Measurements from ENCODE around the gene OR2T6.
"Not testable (repeated sequence)": the region's sequence is repeated elsewhere in the genome, so short reads cannot be mapped to it uniquely, and the experiment has no call there.

The OR2T6 gene

DNA sequence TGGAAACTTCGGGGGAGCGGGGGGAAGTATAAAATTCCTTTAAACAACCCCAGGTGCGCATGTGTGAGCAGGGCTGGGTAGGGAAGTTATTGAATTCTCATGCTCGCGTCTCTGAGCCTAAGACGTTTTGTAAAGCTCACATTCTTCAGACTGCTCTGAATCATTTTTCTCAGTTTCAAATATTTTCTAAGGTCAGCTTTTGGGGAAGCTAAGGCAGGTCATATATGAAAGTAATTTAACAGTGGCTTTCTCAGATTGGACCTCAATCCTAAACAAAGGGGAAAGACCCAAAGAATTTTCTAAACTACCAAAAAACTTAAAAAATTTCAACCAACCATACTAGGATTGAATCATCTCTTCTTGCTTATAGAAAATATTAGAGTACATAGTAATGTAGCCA, 59.4 kb downstream of the OR2T6 start:
- DNase-seq = not testable (repeated sequence)

DNA sequence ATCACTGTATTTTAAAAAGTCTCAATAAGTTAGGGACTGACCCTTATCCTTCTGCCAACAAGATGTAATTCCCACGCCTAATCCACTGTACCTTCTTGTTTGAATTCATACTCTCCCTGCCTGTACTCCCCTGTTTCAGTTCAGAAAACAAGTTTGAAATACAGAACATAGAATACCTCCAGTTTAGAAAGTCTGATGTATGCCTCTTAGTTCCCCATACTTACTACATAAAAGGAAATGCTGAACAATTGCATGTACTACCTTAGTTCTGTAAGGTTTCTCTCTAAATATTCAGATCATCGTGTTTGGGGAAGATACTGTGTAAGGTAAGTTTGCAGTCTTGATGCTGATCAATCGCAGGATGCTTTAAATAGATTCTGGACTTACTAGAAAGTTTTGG, 60.8 kb downstream of the OR2T6 start:
- not testable (repeated sequence) for DNase-seq

DNA sequence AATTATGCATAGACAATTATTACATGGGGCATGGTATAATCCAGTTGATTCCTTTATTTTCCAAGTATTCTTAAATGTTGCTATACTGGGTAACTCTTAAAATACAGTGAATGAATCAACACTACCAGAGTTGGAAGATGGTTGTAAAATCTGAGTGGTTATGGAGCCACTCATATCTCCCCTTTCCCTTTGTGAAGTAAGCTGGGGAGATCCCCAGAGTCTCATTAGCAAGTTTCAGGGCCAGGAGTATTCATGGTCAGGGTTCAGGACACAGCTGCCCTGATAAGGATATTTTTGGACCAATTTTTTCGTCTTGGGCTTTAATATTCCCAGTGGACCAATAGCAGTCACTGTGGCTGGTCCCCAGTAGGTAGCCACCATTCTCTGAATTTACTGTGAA, 63.1 kb downstream of the OR2T6 start:
- DNase-seq = not testable (repeated sequence)

DNA sequence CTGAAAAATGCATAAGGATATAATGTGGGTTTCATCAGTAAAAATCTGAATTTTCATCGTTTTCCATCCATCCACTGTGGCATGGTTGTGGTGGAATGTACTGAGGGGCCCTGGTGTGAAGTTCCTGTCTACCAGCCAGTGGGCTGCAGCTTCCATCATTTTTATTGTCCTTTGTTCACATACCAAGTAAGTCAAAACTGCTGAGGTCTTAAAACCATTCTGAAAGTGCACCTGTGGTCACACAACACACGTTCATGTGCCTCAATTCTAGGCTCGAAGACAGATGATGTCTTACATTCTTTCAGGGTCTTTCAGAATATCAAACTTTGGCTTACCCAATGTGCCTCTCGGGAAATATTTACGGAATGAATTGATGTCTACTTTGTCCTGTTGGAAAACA, 63.7 kb downstream of the OR2T6 start:
- DNase-seq = not testable (repeated sequence)
